HG03039 (cell line): Measurements from ENCODE around the gene HIP1R.

Source experiments
- ATAC-seq: cut with Tn5 transposase; IDR thresholded peaks from one replicate; pipeline ENCODE4 v1.9.1; 2021; ENCODE audit warnings: mild to moderate bottlenecking, moderate library complexity; ENCODE audit not compliant: unreplicated experiment

Gene HIP1R

GRCh38 chr12:122827258-122827657, 8.0 kb upstream of the HIP1R start:
- ATAC-seq = no peak

GRCh38 chr12:122830517-122831214, 4.6 kb upstream of the HIP1R start:
- no peak for ATAC-seq

GRCh38 chr12:122834104-122834920, 945 bp upstream of the HIP1R start:
- no peak for ATAC-seq

GRCh38 chr12:122835750-122836026, 431 bp downstream of the HIP1R start:
- no peak for ATAC-seq

- ATAC-seq = no peak
These were observed 1.0 kb downstream of the HIP1R start for GRCh38 chr12:122836027-122836921.

- ATAC-seq = no peak
These were observed 2.3 kb downstream of the HIP1R start for GRCh38 chr12:122837306-122838265.

GRCh38 chr12:122838841-122839240, 3.6 kb downstream of the HIP1R start:
- no peak for ATAC-seq

GRCh38 chr12:122839907-122840554, 4.8 kb downstream of the HIP1R start:
- ATAC-seq = no peak

GRCh38 chr12:122840580-122841513, 5.6 kb downstream of the HIP1R start:
- no peak for ATAC-seq

- no peak for ATAC-seq
These were observed 6.5 kb downstream of the HIP1R start for GRCh38 chr12:122841544-122842321.

GRCh38 chr12:122842505-122843405, 7.5 kb downstream of the HIP1R start:
- no peak for ATAC-seq

- ATAC-seq = no peak
These were observed 8.2 kb downstream of the HIP1R start for GRCh38 chr12:122843455-122843854.

GRCh38 chr12:122844366-122844971, 9.2 kb downstream of the HIP1R start:
- ATAC-seq = no peak

GRCh38 chr12:122845041-122845864, 10.0 kb downstream of the HIP1R start:
- no peak for ATAC-seq

- no peak for ATAC-seq
These were observed 10.8 kb downstream of the HIP1R start for GRCh38 chr12:122845865-122846621.
